Measurements from ENCODE around the gene CELSR1.

CELSR1 gene

GRCh38 chr22:46540874-46541273, 3.5 kb upstream of the CELSR1 start:
- Histone ChIP-seq H3K4me1 (ENCODE audit: control insufficient read depth in 1 of 2, insufficient read depth in 2 of 2, low read length in 2 of 2) (peaks cover 0 to 11% of the 10 kb centered on the region in 2 donors), H3K27ac (ENCODE audit: low read depth, low read length) (no peak overlapping the region), H3K4me3 (ENCODE audit: low read depth in 1 of 2, low read length in 2 of 2) (no peak overlapping the region), H3K27me3 (ENCODE audit: control insufficient read depth in 1 of 2, insufficient read depth in 2 of 2, low read length in 2 of 2) (peaks cover 21 to 27% of the 10 kb centered on the region in 2 donors), H3K36me3 (ENCODE audit: control insufficient read depth in 1 of 2, insufficient read depth in 2 of 2, low read length in 2 of 2) (no peaks in the 10 kb centered on the region), H3K9me3 (ENCODE audit: control insufficient read depth in 1 of 2, low read length in 2 of 2) (no peaks in the 10 kb centered on the region), H3K9ac (ENCODE audit: low read depth in 1 of 2, low read length in 2 of 2) (no peak overlapping the region)

GRCh38 chr22:46539169-46539568, 1.7 kb upstream of the CELSR1 start:
- Histone ChIP-seq H3K36me3 (ENCODE audit: control insufficient read depth in 1 of 2, insufficient read depth in 2 of 2, low read length in 2 of 2) (no peaks in the 10 kb centered on the region), H3K27ac (ENCODE audit: low read depth, low read length) (no peak overlapping the region), H3K27me3 (ENCODE audit: control insufficient read depth in 1 of 2, insufficient read depth in 2 of 2, low read length in 2 of 2) (peaks cover 28 to 30% of the 10 kb centered on the region in 2 donors), H3K9me3 (ENCODE audit: control insufficient read depth in 1 of 2, low read length in 2 of 2) (no peaks in the 10 kb centered on the region), H3K9ac (ENCODE audit: low read depth in 1 of 2, low read length in 2 of 2) (no peak overlapping the region), H3K4me1 (ENCODE audit: control insufficient read depth in 1 of 2, insufficient read depth in 2 of 2, low read length in 2 of 2) (peaks cover 0 to 11% of the 10 kb centered on the region in 2 donors), H3K4me3 (ENCODE audit: low read depth in 1 of 2, low read length in 2 of 2) (no peak overlapping the region)

GRCh38 chr22:46538814-46539160, 1.4 kb upstream of the CELSR1 start:
- no peak overlapping the region for H3K9ac ChIP-seq (ENCODE audit: low read depth in 1 of 2, low read length in 2 of 2)
- no peaks in the 10 kb centered on the region for H3K36me3 ChIP-seq (ENCODE audit: control insufficient read depth in 1 of 2, insufficient read depth in 2 of 2, low read length in 2 of 2)
- no peak overlapping the region for H3K27ac ChIP-seq (ENCODE audit: low read depth, low read length)
- H3K9me3 ChIP-seq (ENCODE audit: control insufficient read depth in 1 of 2, low read length in 2 of 2) = no peaks in the 10 kb centered on the region
- no peak overlapping the region for H3K4me3 ChIP-seq (ENCODE audit: low read depth in 1 of 2, low read length in 2 of 2)
- H3K4me1 ChIP-seq (ENCODE audit: control insufficient read depth in 1 of 2, insufficient read depth in 2 of 2, low read length in 2 of 2) = peaks cover 0 to 11% of the 10 kb centered on the region in 2 donors
- H3K27me3 ChIP-seq (ENCODE audit: control insufficient read depth in 1 of 2, insufficient read depth in 2 of 2, low read length in 2 of 2) = peaks cover 28 to 30% of the 10 kb centered on the region in 2 donors

- peak overlapping the region in 1 of 2 donors; percentile 40 for H3K4me3 ChIP-seq (ENCODE audit: low read depth in 1 of 2, low read length in 2 of 2)
- H3K36me3 ChIP-seq (ENCODE audit: control insufficient read depth in 1 of 2, insufficient read depth in 2 of 2, low read length in 2 of 2) = no peaks in the 10 kb centered on the region
- peaks cover 0 to 11% of the 10 kb centered on the region in 2 donors for H3K4me1 ChIP-seq (ENCODE audit: control insufficient read depth in 1 of 2, insufficient read depth in 2 of 2, low read length in 2 of 2)
- no peaks in the 10 kb centered on the region for H3K9me3 ChIP-seq (ENCODE audit: control insufficient read depth in 1 of 2, low read length in 2 of 2)
- peaks cover 28 to 30% of the 10 kb centered on the region in 2 donors for H3K27me3 ChIP-seq (ENCODE audit: control insufficient read depth in 1 of 2, insufficient read depth in 2 of 2, low read length in 2 of 2)
- H3K9ac ChIP-seq (ENCODE audit: low read depth in 1 of 2, low read length in 2 of 2) = no peak overlapping the region
- H3K27ac ChIP-seq (ENCODE audit: low read depth, low read length) = no peak overlapping the region
Measured at GRCh38 chr22:46537946-46538813, 760 bp upstream of the CELSR1 start.

- Histone ChIP-seq H3K27me3 (ENCODE audit: control insufficient read depth in 1 of 2, insufficient read depth in 2 of 2, low read length in 2 of 2) (peaks cover 28 to 30% of the 10 kb centered on the region in 2 donors), H3K36me3 (ENCODE audit: control insufficient read depth in 1 of 2, insufficient read depth in 2 of 2, low read length in 2 of 2) (no peaks in the 10 kb centered on the region), H3K4me3 (ENCODE audit: low read depth in 1 of 2, low read length in 2 of 2) (no peak overlapping the region), H3K9ac (ENCODE audit: low read depth in 1 of 2, low read length in 2 of 2) (no peak overlapping the region), H3K4me1 (ENCODE audit: control insufficient read depth in 1 of 2, insufficient read depth in 2 of 2, low read length in 2 of 2) (peaks cover 0 to 11% of the 10 kb centered on the region in 2 donors), H3K27ac (ENCODE audit: low read depth, low read length) (no peak overlapping the region), H3K9me3 (ENCODE audit: control insufficient read depth in 1 of 2, low read length in 2 of 2) (no peaks in the 10 kb centered on the region)
Measured at GRCh38 chr22:46536537-46537224, 739 bp downstream of the CELSR1 start.

- Histone ChIP-seq H3K4me1 (ENCODE audit: control insufficient read depth in 1 of 2, insufficient read depth in 2 of 2, low read length in 2 of 2) (peaks cover 0 to 11% of the 10 kb centered on the region in 2 donors), H3K27ac (ENCODE audit: low read depth, low read length) (no peak overlapping the region), H3K9ac (ENCODE audit: low read depth in 1 of 2, low read length in 2 of 2) (no peak overlapping the region), H3K36me3 (ENCODE audit: control insufficient read depth in 1 of 2, insufficient read depth in 2 of 2, low read length in 2 of 2) (no peaks in the 10 kb centered on the region), H3K27me3 (ENCODE audit: control insufficient read depth in 1 of 2, insufficient read depth in 2 of 2, low read length in 2 of 2) (peaks cover 28 to 30% of the 10 kb centered on the region in 2 donors), H3K9me3 (ENCODE audit: control insufficient read depth in 1 of 2, low read length in 2 of 2) (no peaks in the 10 kb centered on the region), H3K4me3 (ENCODE audit: low read depth in 1 of 2, low read length in 2 of 2) (no peak overlapping the region)
Measured at GRCh38 chr22:46535876-46536536, 1.4 kb downstream of the CELSR1 start.

- no peak overlapping the region for H3K4me3 ChIP-seq (ENCODE audit: low read depth in 1 of 2, low read length in 2 of 2)
- H3K36me3 ChIP-seq (ENCODE audit: control insufficient read depth in 1 of 2, insufficient read depth in 2 of 2, low read length in 2 of 2) = no peaks in the 10 kb centered on the region
- H3K27me3 ChIP-seq (ENCODE audit: control insufficient read depth in 1 of 2, insufficient read depth in 2 of 2, low read length in 2 of 2) = peaks cover 25 to 28% of the 10 kb centered on the region in 2 donors
- no peak overlapping the region for H3K27ac ChIP-seq (ENCODE audit: low read depth, low read length)
- H3K9ac ChIP-seq (ENCODE audit: low read depth in 1 of 2, low read length in 2 of 2) = no peak overlapping the region
- H3K4me1 ChIP-seq (ENCODE audit: control insufficient read depth in 1 of 2, insufficient read depth in 2 of 2, low read length in 2 of 2) = peaks cover 0 to 11% of the 10 kb centered on the region in 2 donors
- no peaks in the 10 kb centered on the region for H3K9me3 ChIP-seq (ENCODE audit: control insufficient read depth in 1 of 2, low read length in 2 of 2)
Measured at GRCh38 chr22:46534901-46535630, 2.4 kb downstream of the CELSR1 start.

- no peak overlapping the region for H3K9ac ChIP-seq (ENCODE audit: low read depth in 1 of 2, low read length in 2 of 2)
- peaks cover 0 to 11% of the 10 kb centered on the region in 2 donors for H3K4me1 ChIP-seq (ENCODE audit: control insufficient read depth in 1 of 2, insufficient read depth in 2 of 2, low read length in 2 of 2)
- no peak overlapping the region for H3K27ac ChIP-seq (ENCODE audit: low read depth, low read length)
- no peaks in the 10 kb centered on the region for H3K36me3 ChIP-seq (ENCODE audit: control insufficient read depth in 1 of 2, insufficient read depth in 2 of 2, low read length in 2 of 2)
- peaks cover 20 to 26% of the 10 kb centered on the region in 2 donors for H3K27me3 ChIP-seq (ENCODE audit: control insufficient read depth in 1 of 2, insufficient read depth in 2 of 2, low read length in 2 of 2)
- no peak overlapping the region for H3K4me3 ChIP-seq (ENCODE audit: low read depth in 1 of 2, low read length in 2 of 2)
- no peaks in the 10 kb centered on the region for H3K9me3 ChIP-seq (ENCODE audit: control insufficient read depth in 1 of 2, low read length in 2 of 2)
Measured at GRCh38 chr22:46534177-46534776, 3.1 kb downstream of the CELSR1 start.

- Histone ChIP-seq H3K27me3 (ENCODE audit: control insufficient read depth in 1 of 2, insufficient read depth in 2 of 2, low read length in 2 of 2) (peaks cover 12 to 16% of the 10 kb centered on the region in 2 donors), H3K36me3 (ENCODE audit: control insufficient read depth in 1 of 2, insufficient read depth in 2 of 2, low read length in 2 of 2) (no peaks in the 10 kb centered on the region), H3K9ac (ENCODE audit: low read depth in 1 of 2, low read length in 2 of 2) (no peak overlapping the region), H3K27ac (ENCODE audit: low read depth, low read length) (no peak overlapping the region), H3K4me1 (ENCODE audit: control insufficient read depth in 1 of 2, insufficient read depth in 2 of 2, low read length in 2 of 2) (peaks cover 0 to 4% of the 10 kb centered on the region in 2 donors), H3K9me3 (ENCODE audit: control insufficient read depth in 1 of 2, low read length in 2 of 2) (no peaks in the 10 kb centered on the region), H3K4me3 (ENCODE audit: low read depth in 1 of 2, low read length in 2 of 2) (no peak overlapping the region)
Measured at GRCh38 chr22:46533070-46533833, 4.2 kb downstream of the CELSR1 start.
